Measurements from ENCODE around the gene RAMAC.
"Not testable (repeated sequence)": the region's sequence is repeated elsewhere in the genome, so short reads cannot be mapped to it uniquely, and the experiment has no call there.

The RAMAC gene

GRCh38 chr15:83016906-83017305, 30.9 kb downstream of the RAMAC start:
- no peak for DNase-seq

GRCh38 chr15:83018436-83018835, 32.4 kb downstream of the RAMAC start:
- no peak for DNase-seq

GRCh38 chr15:83030021-83030420, 44.0 kb downstream of the RAMAC start:
- no peak for DNase-seq

GRCh38 chr15:83031234-83031633, 45.2 kb downstream of the RAMAC start:
- DNase-seq = not testable (repeated sequence)

- DNase-seq = no peak
These were observed 50.2 kb downstream of the RAMAC start for GRCh38 chr15:83036253-83036652.

- DNase-seq = no peak
These were observed 53.2 kb downstream of the RAMAC start for GRCh38 chr15:83039206-83039605.

Data from OCI-M1 (cell line).